GM18868 (cell line): Measurements from ENCODE around the gene SNORC.
"Not testable (repeated sequence)": the region's sequence is repeated elsewhere in the genome, so short reads cannot be mapped to it uniquely, and the experiment has no call there.

Experiments
- ATAC-seq: cut with Tn5 transposase; IDR thresholded peaks from one replicate; pipeline ENCODE4 v1.9.1; 2021; ENCODE audit warnings: mild to moderate bottlenecking, moderate library complexity; ENCODE audit not compliant: unreplicated experiment

SNORC gene

GRCh38 chr2:232896111-232896510 lies 26.0 kb downstream of the SNORC start:
- ATAC-seq: no peak

- ATAC-seq: no peak
Observed at GRCh38 chr2:232896720-232897597, 26.9 kb downstream of the SNORC start.

GRCh38 chr2:232897598-232898408 lies 27.7 kb downstream of the SNORC start:
- no peak for ATAC-seq

GRCh38 chr2:232898592-232899543 lies 28.8 kb downstream of the SNORC start:
- ATAC-seq: no peak

- ATAC-seq: no peak
Observed at GRCh38 chr2:232900811-232901735, 31.0 kb downstream of the SNORC start.

- ATAC-seq: no peak
Observed at GRCh38 chr2:232901736-232902578, 31.9 kb downstream of the SNORC start.

- ATAC-seq: no peak
Observed at GRCh38 chr2:232903989-232904388, 33.9 kb downstream of the SNORC start.

- ATAC-seq: not testable (repeated sequence)
Observed at GRCh38 chr2:232906867-232907717, 37.0 kb downstream of the SNORC start.

GRCh38 chr2:232907718-232908085 lies 37.6 kb downstream of the SNORC start:
- not testable (repeated sequence) for ATAC-seq

GRCh38 chr2:232908695-232909094 lies 38.6 kb downstream of the SNORC start:
- ATAC-seq: no peak

- no peak for ATAC-seq
Observed at GRCh38 chr2:232910376-232910775, 40.3 kb downstream of the SNORC start.

- no peak for ATAC-seq
Observed at GRCh38 chr2:232911712-232912277, 41.7 kb downstream of the SNORC start.

- ATAC-seq: no peak
Observed at GRCh38 chr2:232913903-232914302, 43.8 kb downstream of the SNORC start.

- no peak for ATAC-seq
Observed at GRCh38 chr2:232919141-232919540, 49.1 kb downstream of the SNORC start.

- no peak for ATAC-seq
Observed at GRCh38 chr2:232920055-232920454, 50.0 kb downstream of the SNORC start.

- no peak for ATAC-seq
Observed at GRCh38 chr2:232920760-232921159, 50.7 kb downstream of the SNORC start.

- ATAC-seq: no peak
Observed at GRCh38 chr2:232924433-232924832, 54.4 kb downstream of the SNORC start.
